Effector memory CD4-positive, alpha-beta T cell (primary cell): ENCODE results near the gene SAMD4B.
"Not testable (repeated sequence)": the region's sequence is repeated elsewhere in the genome, so short reads cannot be mapped to it uniquely, and the experiment has no call there.

ENCODE experiments used
- DNase-seq, 3 donors: peaks; one replicate each; pipeline ENCODE4 v3.0.0-alpha.2; 2020
- H3K27ac ChIP-seq: 2 replicates; pipeline ENCODE4 v1.7.0; 2013; ENCODE audit warnings: mild to moderate bottlenecking, low read length, moderate library complexity; ENCODE audit not compliant: insufficient read depth, poor library complexity, severe bottlenecking
- H3K27me3 ChIP-seq: replicated peaks from 2 replicates; pipeline ENCODE4 v1.7.0; 2013; ENCODE audit warnings: mild to moderate bottlenecking, low read length; ENCODE audit not compliant: insufficient read depth, control insufficient read depth, poor library complexity, severe bottlenecking
- H3K36me3 ChIP-seq: 2 replicates; pipeline ENCODE4 v1.7.0; 2013; ENCODE audit warnings: mild to moderate bottlenecking, low read length, moderate library complexity; ENCODE audit not compliant: control insufficient read depth, insufficient read depth
- H3K4me1 ChIP-seq: 2 replicates; pipeline ENCODE4 v1.7.0; 2013; ENCODE audit warnings: low read length, mild to moderate bottlenecking; ENCODE audit not compliant: control insufficient read depth, insufficient read depth, poor library complexity, severe bottlenecking
- H3K4me3 ChIP-seq: 2 replicates; pipeline ENCODE4 v1.7.0; 2013; ENCODE audit warnings: low read length, low read depth, mild to moderate bottlenecking; ENCODE audit not compliant: insufficient read depth, poor library complexity, severe bottlenecking
- H3K9me3 ChIP-seq: 2 replicates; pipeline ENCODE4 v1.7.0; 2013; ENCODE audit warnings: mild to moderate bottlenecking, low read length, moderate library complexity; ENCODE audit not compliant: control insufficient read depth

SAMD4B gene

GRCh38 chr19:39303373-39304184 is 38.6 kb upstream of the SAMD4B start:
- no peaks in the 10 kb centered on the region for H3K27me3 ChIP-seq
- H3K4me3 ChIP-seq: no peak overlapping the region

GRCh38 chr19:39304185-39304513 is 38.1 kb upstream of the SAMD4B start:
- Histone ChIP-seq H3K4me3 (no peak overlapping the region), H3K9me3 (no peaks in the 10 kb centered on the region), H3K36me3 (no peaks in the 10 kb centered on the region), H3K27me3 (no peaks in the 10 kb centered on the region), H3K4me1 (no peaks in the 10 kb centered on the region), H3K27ac (no peak overlapping the region)
- DNase-seq: no peak

More at GRCh38 chr19:39303373-39304184, 38.6 kb upstream of the SAMD4B start:
- no peaks in the 10 kb centered on the region for H3K36me3 ChIP-seq
- no peak for DNase-seq
- no peak overlapping the region for H3K27ac ChIP-seq
- H3K4me1 ChIP-seq: no peaks in the 10 kb centered on the region
- H3K9me3 ChIP-seq: no peaks in the 10 kb centered on the region

GRCh38 chr19:39304701-39305571 is 37.3 kb upstream of the SAMD4B start:
- Histone ChIP-seq H3K4me3 (no peak overlapping the region), H3K36me3 (no peaks in the 10 kb centered on the region), H3K9me3 (no peaks in the 10 kb centered on the region), H3K27ac (no peak overlapping the region), H3K27me3 (no peaks in the 10 kb centered on the region), H3K4me1 (no peaks in the 10 kb centered on the region)
- DNase-seq: no peak

- no peak for DNase-seq
- Histone ChIP-seq H3K27me3 (no peaks in the 10 kb centered on the region), H3K9me3 (no peaks in the 10 kb centered on the region), H3K36me3 (no peaks in the 10 kb centered on the region), H3K27ac (no peak overlapping the region), H3K4me1 (no peaks in the 10 kb centered on the region), H3K4me3 (no peak overlapping the region)
Measured at GRCh38 chr19:39306075-39306474, 36.1 kb upstream of the SAMD4B start.

- no peaks in the 10 kb centered on the region for H3K4me1 ChIP-seq
- H3K27me3 ChIP-seq: no peaks in the 10 kb centered on the region
- no peak overlapping the region for H3K27ac ChIP-seq
- H3K9me3 ChIP-seq: no peaks in the 10 kb centered on the region
- no peaks in the 10 kb centered on the region for H3K36me3 ChIP-seq
- no peak for DNase-seq
- no peak overlapping the region for H3K4me3 ChIP-seq
Measured at GRCh38 chr19:39307046-39307821, 35.0 kb upstream of the SAMD4B start.

- Histone ChIP-seq H3K4me3 (no peak overlapping the region), H3K36me3 (no peaks in the 10 kb centered on the region), H3K27me3 (no peaks in the 10 kb centered on the region)
Measured at GRCh38 chr19:39307822-39308530, 34.2 kb upstream of the SAMD4B start.

GRCh38 chr19:39308531-39309304 is 33.5 kb upstream of the SAMD4B start:
- H3K27me3 ChIP-seq: no peaks in the 10 kb centered on the region
- H3K4me1 ChIP-seq: no peaks in the 10 kb centered on the region
- peaks cover 5% of the 10 kb centered on the region for H3K36me3 ChIP-seq
- DNase-seq: no peak
- no peaks in the 10 kb centered on the region for H3K9me3 ChIP-seq
- H3K27ac ChIP-seq: no peak overlapping the region
- no peak overlapping the region for H3K4me3 ChIP-seq

More at GRCh38 chr19:39307822-39308530, 34.2 kb upstream of the SAMD4B start:
- H3K9me3 ChIP-seq: no peaks in the 10 kb centered on the region
- no peaks in the 10 kb centered on the region for H3K4me1 ChIP-seq
- H3K27ac ChIP-seq: no peak overlapping the region
- DNase-seq: no peak

GRCh38 chr19:39309305-39309670 is 32.9 kb upstream of the SAMD4B start:
- H3K36me3 ChIP-seq: peaks cover 10% of the 10 kb centered on the region
- H3K4me1 ChIP-seq, H3K27me3 ChIP-seq, H3K27ac ChIP-seq, H3K9me3 ChIP-seq, H3K4me3 ChIP-seq, DNase-seq: not testable (repeated sequence)
